Right lobe of liver (tissue), 6 donors: ENCODE results near the gene DLG2. TPM values are rescaled to one million over a fixed set of nuclear protein-coding genes. Genes with fewer than 3 reads are reported as not detected.

Experiments
- ATAC-seq, 4 donors: fragments of 200-7000 bp; cut with Tn5 transposase; one replicate each; pipeline ENCODE4 v1.9.1; 2020; ENCODE audit warnings: mild to moderate bottlenecking in 4 of 4, moderate library complexity in 4 of 4
- DNase-seq, 3 donors: peaks; one replicate each; pipeline ENCODE4 v3.0.0-alpha.2; 2020
- H3K27ac ChIP-seq, 3 donors: fragments of 200-600 bp; one replicate each; pipeline ENCODE4 v1.8.0; 2022
- H3K27me3 ChIP-seq, 2 donors: fragments of 200-600 bp; one replicate each; pipeline ENCODE4 v1.8.0; 2022
- H3K36me3 ChIP-seq, 4 donors: fragments of 200-600 bp; sonication (generic) in 1 of 4; one replicate each; pipeline versions ENCODE4 v1.5.1 to v1.8.0; 2017 to 2022; ENCODE audit warnings: control low read depth in 1 of 4
- H3K4me1 ChIP-seq, 4 donors: fragments of 200-600 bp; sonication (generic) in 1 of 4; one replicate each; pipeline versions ENCODE4 v1.5.1 to v1.8.0; 2017 to 2022; ENCODE audit warnings: control low read depth in 1 of 4
- H3K4me3 ChIP-seq, 3 donors: fragments of 200-600 bp; one replicate each; pipeline ENCODE4 v1.8.0; 2022
- H3K9me3 ChIP-seq, 4 donors: fragments of 200-600 bp; sonication (generic) in 1 of 4; one replicate each; pipeline versions ENCODE4 v1.5.1 to v1.8.0; 2017 to 2022; ENCODE audit warnings: control low read depth in 1 of 4
- POLR2A ChIP-seq: fragments of 450-650 bp; IDR thresholded peaks from one replicate; pipeline ENCODE4 v1.6.1; 2017; ENCODE audit warnings: antibody characterized with exemption, mild to moderate bottlenecking
- WGBS: methylation state at CpG from one replicate; pipeline ENCODE4 v1.1.6; 2018; ENCODE audit warnings: low coverage, low lambda C conversion rate; ENCODE audit not compliant: insufficient coverage; ENCODE audit errors: missing lambda C conversion rate; 5-methylcytosine and 5-hydroxymethylcytosine counted together
- intact Hi-C, 2 donors: fragments of 100-400 bp; cut with DNase I; formaldehyde crosslinking; loops; one replicate each; pipeline versions ENCODE4 v1.11.2 to v1.14.1; 2022
- total RNA-seq, 6 experiments: library from RNA; depleted of rRNA in 2 of 6; stranded (reverse); fragments of >200 nt in 2 of 6; fragmentation: NEBNext Ultra II Directional in 3 of 6; extraction: Animal tissue kit (Norgen Biotek cat#: 25700) in 3 of 6; gene quantifications; one replicate each; pipeline versions ENCODE4 v1.1.0 to v1.2.4, GENCODE V29; 2016 to 2023
- TF ChIP-seq, protein P1 (sequence below), 4 donors: fragments of 200-600 bp in 3 of 4; fragments of 450-650 bp in 1 of 4; IDR thresholded peaks; one replicate each; pipeline versions ENCODE4 v1.5.1 to v1.8.0; 2016 to 2022; ENCODE audit warnings: antibody characterized with exemption in 4 of 4, mild to moderate bottlenecking in 2 of 4
- donor health status: DM: no; HTN: yes; CAD: no.
- donor health status: DM: no; HTN: no; CAD: no.
- donor health status: DM: no; HTN: no; CAD: no.
- donor health status: DM: no; HTN: yes; CAD: no.
- donor health status: DM: no; HTN: yes; CAD: no.

The DLG2 gene
- total RNA-seq, 6 experiments from 2014 or later: 1.2 to 6.4 (median 2.5) TPM

DNA sequence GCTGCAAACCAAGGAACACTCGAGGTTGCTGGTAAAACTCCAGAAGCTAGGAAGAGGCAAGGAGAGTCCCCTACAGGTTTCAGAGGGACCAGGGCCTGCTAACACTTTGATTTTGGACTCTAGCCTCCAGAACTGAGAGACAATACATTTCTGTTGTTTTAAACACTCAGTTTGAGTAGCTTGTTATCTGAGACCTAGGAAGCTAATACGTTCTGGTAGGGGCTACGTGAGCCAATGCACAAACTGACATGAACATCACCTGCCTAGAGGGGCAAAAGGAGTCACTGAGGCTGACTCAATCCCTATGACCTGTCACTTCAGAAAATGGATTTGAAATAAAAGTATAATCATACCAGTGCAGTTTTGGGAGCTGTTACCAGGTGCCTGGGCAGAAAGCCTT, 1775.1 kb downstream of the DLG2 start:
- WGBS: 10% methylated on average over 3 of the region's 3 CpGs
- DNase-seq (no peak), ATAC-seq (peak; percentile 16 to 54 (median 30))
- Histone ChIP-seq H3K36me3 (no peaks in the 10 kb centered on the region), H3K27ac (peak overlapping the region in 2 of 3 donors; percentile 51 to 77), H3K4me3 (no peak overlapping the region), H3K4me1 (peaks cover 0 to 25% (median 8%) of the 10 kb centered on the region in 4 donors), H3K9me3 (no peaks in the 10 kb centered on the region), H3K27me3 (no peaks in the 10 kb centered on the region)
- intact Hi-C loops: no loop called here
- TF ChIP-seq, protein P1, sequence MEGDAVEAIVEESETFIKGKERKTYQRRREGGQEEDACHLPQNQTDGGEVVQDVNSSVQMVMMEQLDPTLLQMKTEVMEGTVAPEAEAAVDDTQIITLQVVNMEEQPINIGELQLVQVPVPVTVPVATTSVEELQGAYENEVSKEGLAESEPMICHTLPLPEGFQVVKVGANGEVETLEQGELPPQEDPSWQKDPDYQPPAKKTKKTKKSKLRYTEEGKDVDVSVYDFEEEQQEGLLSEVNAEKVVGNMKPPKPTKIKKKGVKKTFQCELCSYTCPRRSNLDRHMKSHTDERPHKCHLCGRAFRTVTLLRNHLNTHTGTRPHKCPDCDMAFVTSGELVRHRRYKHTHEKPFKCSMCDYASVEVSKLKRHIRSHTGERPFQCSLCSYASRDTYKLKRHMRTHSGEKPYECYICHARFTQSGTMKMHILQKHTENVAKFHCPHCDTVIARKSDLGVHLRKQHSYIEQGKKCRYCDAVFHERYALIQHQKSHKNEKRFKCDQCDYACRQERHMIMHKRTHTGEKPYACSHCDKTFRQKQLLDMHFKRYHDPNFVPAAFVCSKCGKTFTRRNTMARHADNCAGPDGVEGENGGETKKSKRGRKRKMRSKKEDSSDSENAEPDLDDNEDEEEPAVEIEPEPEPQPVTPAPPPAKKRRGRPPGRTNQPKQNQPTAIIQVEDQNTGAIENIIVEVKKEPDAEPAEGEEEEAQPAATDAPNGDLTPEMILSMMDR (IDR thresholded peaks at IDR 0.05): no peak
- no peak for TF ChIP-seq POLR2A

DNA sequence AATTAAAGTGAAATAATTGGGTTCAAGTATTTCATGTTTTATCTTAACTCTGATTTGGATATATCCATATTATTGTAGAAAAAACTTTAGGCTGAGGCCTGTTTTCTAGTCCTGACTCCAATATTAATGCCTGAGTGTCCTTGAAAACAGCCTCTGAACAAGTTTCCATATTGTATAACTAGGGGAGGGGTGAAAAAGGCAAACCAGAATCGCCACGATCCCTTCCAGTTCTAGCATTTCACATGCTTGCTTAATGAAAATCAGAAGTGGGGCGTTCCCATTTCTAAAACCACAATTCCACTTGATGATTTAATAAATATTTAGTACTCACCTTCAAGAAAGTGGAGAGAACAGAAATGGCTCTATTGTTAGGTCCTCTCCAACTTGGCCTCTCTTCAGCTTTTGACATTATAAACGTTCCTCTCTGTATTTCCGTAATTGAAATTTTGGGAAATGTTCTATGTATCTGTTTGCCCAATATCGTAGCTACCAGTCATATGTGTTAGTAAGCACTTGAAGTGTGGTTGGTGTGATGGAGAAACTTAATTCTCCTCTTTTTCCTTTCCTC, 1779.6 kb downstream of the DLG2 start:
- ATAC-seq: no peak
- Histone ChIP-seq H3K27ac (no peak overlapping the region), H3K36me3 (no peaks in the 10 kb centered on the region), H3K27me3 (no peaks in the 10 kb centered on the region), H3K9me3 (no peaks in the 10 kb centered on the region), H3K4me3 (no peak overlapping the region), H3K4me1 (peaks cover 0 to 18% (median 5%) of the 10 kb centered on the region in 4 donors)
- intact Hi-C loops: no loop called here
- no peak for TF ChIP-seq POLR2A
- TF ChIP-seq, protein P1 (IDR thresholded peaks at IDR 0.05): no peak
- DNase-seq: no peak
- WGBS: 99% methylated on average over 6 of the region's 6 CpGs

DNA sequence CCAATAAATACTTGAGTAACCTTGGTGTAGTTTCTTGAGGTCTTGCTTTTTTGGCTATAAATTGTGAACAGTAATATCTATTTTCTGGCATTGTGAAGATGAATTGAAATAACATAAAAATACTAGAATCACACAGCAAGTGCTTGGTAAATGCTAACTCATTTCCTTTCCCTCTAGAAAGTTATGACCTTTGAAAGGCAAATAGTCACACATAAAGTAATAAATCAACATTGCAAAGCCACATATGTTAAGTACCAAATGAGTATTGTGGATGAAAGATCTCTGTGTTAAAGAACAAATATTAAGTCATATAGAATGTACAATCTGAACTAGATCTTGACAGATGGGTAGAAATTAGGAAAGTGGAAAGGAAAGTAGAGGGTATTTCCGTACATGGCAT, 1781.3 kb downstream of the DLG2 start:
- Histone ChIP-seq H3K4me1 (peaks cover 0 to 8% (median 0%) of the 10 kb centered on the region in 4 donors), H3K27ac (no peak overlapping the region), H3K9me3 (no peaks in the 10 kb centered on the region), H3K36me3 (no peaks in the 10 kb centered on the region), H3K4me3 (no peak overlapping the region), H3K27me3 (no peaks in the 10 kb centered on the region)
- intact Hi-C loops: no loop called here
- peak in 3 of 4 donors; percentile 32 to 79 (median 64) for ATAC-seq
- 63% methylated on average over 1 of the region's 1 CpG for WGBS
- no peak for TF ChIP-seq POLR2A
- TF ChIP-seq, protein P1 (IDR thresholded peaks at IDR 0.05): no peak
- DNase-seq: no peak

DNA sequence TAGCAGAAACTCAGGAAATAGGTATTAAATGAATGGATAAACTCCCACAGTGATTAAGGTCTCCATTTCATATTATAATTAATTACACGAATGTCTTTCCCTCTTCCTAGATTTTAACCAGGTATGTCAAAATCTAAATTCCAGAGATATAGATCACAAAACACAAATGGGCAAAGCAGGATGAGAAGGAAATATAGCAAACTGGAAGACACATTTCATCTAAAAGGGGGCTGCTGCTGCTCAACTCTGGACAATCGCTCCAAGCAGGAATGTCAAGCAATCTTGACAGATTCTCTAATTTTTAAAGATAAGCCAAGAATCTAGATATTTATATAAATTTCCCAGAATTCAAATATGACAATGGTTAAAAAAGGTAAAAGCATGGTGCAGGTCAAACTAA, 1786.8 kb downstream of the DLG2 start:
- TF ChIP-seq, protein P1 (IDR thresholded peaks at IDR 0.05): no peak
- TF ChIP-seq POLR2A: no peak
- Histone ChIP-seq H3K36me3 (no peaks in the 10 kb centered on the region), H3K4me3 (no peak overlapping the region), H3K27me3 (no peaks in the 10 kb centered on the region), H3K4me1 (peaks cover 0 to 12% (median 4%) of the 10 kb centered on the region in 4 donors), H3K27ac (no peak overlapping the region), H3K9me3 (no peaks in the 10 kb centered on the region)
- DNase-seq (no peak), ATAC-seq (no peak)
- intact Hi-C loops: no loop called here
- 96% methylated on average over 2 of the region's 2 CpGs for whole genome bisulfite sequencing
